ENCODE data around the gene GTF2IRD1. TPM values are rescaled to one million over a fixed set of nuclear protein-coding genes. Genes with fewer than 3 reads are reported as not detected.
"Not testable (repeated sequence)": the region's sequence is repeated elsewhere in the genome, so short reads cannot be mapped to it uniquely, and the experiment has no call there.

The GTF2IRD1 gene
- total RNA-seq, 4 donors from 2014 or later: 11.5 to 39.1 (median 22.5) TPM

DNA sequence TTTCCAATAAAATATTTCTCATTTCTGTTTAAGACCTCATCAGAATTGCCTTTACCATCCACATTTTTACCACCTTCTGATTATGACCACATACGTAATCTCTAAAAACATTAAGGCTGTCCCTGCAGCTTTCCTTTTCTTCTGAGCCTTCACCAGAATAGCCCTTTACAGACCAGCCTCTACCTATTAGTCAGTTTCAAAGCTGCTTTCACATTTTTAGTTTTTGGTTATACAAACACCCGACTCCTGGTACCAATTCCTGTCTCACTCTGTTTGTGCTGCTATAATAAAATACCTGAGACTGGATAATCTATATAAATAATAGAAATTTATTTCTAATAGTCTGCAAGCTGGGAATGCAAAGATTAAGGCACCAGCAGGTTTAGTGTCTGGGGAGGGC lies 15.4 kb upstream of the GTF2IRD1 start:
- no peak for TF ChIP-seq POLR2A (IDR thresholded peaks at IDR 0.05)
- TF ChIP-seq, protein P1, sequence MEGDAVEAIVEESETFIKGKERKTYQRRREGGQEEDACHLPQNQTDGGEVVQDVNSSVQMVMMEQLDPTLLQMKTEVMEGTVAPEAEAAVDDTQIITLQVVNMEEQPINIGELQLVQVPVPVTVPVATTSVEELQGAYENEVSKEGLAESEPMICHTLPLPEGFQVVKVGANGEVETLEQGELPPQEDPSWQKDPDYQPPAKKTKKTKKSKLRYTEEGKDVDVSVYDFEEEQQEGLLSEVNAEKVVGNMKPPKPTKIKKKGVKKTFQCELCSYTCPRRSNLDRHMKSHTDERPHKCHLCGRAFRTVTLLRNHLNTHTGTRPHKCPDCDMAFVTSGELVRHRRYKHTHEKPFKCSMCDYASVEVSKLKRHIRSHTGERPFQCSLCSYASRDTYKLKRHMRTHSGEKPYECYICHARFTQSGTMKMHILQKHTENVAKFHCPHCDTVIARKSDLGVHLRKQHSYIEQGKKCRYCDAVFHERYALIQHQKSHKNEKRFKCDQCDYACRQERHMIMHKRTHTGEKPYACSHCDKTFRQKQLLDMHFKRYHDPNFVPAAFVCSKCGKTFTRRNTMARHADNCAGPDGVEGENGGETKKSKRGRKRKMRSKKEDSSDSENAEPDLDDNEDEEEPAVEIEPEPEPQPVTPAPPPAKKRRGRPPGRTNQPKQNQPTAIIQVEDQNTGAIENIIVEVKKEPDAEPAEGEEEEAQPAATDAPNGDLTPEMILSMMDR (IDR thresholded peaks at IDR 0.05): no peak
- intact Hi-C loops (cut with DNase I; ENCODE audit: low total_unique reads): no loop called here
- Histone ChIP-seq H3K9me3 (no peaks in the 10 kb centered on the region), H3K27me3 (no peaks in the 10 kb centered on the region), H3K27ac (no peak overlapping the region), H3K4me1 (no peaks in the 10 kb centered on the region), H3K36me3 (no peaks in the 10 kb centered on the region), H3K4me3 (no peak overlapping the region)
- DNase-seq: no peak

- Histone ChIP-seq H3K27me3 (no peaks in the 10 kb centered on the region), H3K9me3 (no peaks in the 10 kb centered on the region), H3K36me3 (no peaks in the 10 kb centered on the region), H3K4me3 (no peak overlapping the region), H3K4me1 (no peaks in the 10 kb centered on the region), H3K27ac (no peak overlapping the region)
- intact Hi-C loops (cut with DNase I; ENCODE audit: low total_unique reads): no loop called here
- no peak for TF ChIP-seq POLR2A (IDR thresholded peaks at IDR 0.05)
- TF ChIP-seq, protein P1 (IDR thresholded peaks at IDR 0.05): no peak
- DNase-seq: no peak
These were observed 14.2 kb upstream of the GTF2IRD1 start for GRCh38 chr7:74439541-74439940.

- intact Hi-C loops (cut with DNase I; ENCODE audit: low total_unique reads): not testable (repeated sequence)
These were observed 13.6 kb upstream of the GTF2IRD1 start for GRCh38 chr7:74440143-74440542.

GRCh38 chr7:74441801-74442200 lies 11.9 kb upstream of the GTF2IRD1 start:
- no peak for DNase-seq
- no peaks in the 10 kb centered on the region for H3K4me1 ChIP-seq
- intact Hi-C loops (cut with DNase I; ENCODE audit: low total_unique reads): no loop called here
- H3K36me3 ChIP-seq: no peaks in the 10 kb centered on the region
- H3K4me3 ChIP-seq: no peak overlapping the region
- no peak overlapping the region for H3K27ac ChIP-seq
- TF ChIP-seq, protein P1 (IDR thresholded peaks at IDR 0.05): no peak
- no peak for TF ChIP-seq POLR2A (IDR thresholded peaks at IDR 0.05)
- no peaks in the 10 kb centered on the region for H3K9me3 ChIP-seq
- no peaks in the 10 kb centered on the region for H3K27me3 ChIP-seq

More at GRCh38 chr7:74440143-74440542, 13.6 kb upstream of the GTF2IRD1 start:
- H3K4me1 ChIP-seq, H3K27me3 ChIP-seq, H3K4me3 ChIP-seq, H3K36me3 ChIP-seq, DNase-seq, H3K27ac ChIP-seq, H3K9me3 ChIP-seq: not testable (repeated sequence)

- Histone ChIP-seq H3K9me3 (no peaks in the 10 kb centered on the region), H3K27ac (no peak overlapping the region), H3K4me3 (no peak overlapping the region), H3K36me3 (no peaks in the 10 kb centered on the region), H3K4me1 (no peaks in the 10 kb centered on the region), H3K27me3 (no peaks in the 10 kb centered on the region)
- TF ChIP-seq, protein P1 (IDR thresholded peaks at IDR 0.05): no peak
- no peak for TF ChIP-seq POLR2A (IDR thresholded peaks at IDR 0.05)
- intact Hi-C loops (cut with DNase I; ENCODE audit: low total_unique reads): no loop called here
- DNase-seq: no peak
These were observed 10.0 kb upstream of the GTF2IRD1 start for GRCh38 chr7:74443543-74444247.
